Fibroblast of lung (primary cell): ENCODE results near the gene ADORA1. TPM values are rescaled to one million over a fixed set of nuclear protein-coding genes. Genes with fewer than 3 reads are reported as not detected.

Experiments used
- DNase-seq, 2 donors: peaks; one replicate each; pipeline versions ENCODE4 v3.0.0 to v3.0.0-alpha.2; 2010; ENCODE audit warnings: low read depth in 2 of 2
- H2AFZ ChIP-seq: 2 replicates; pipeline ENCODE4 v1.5.1; 2012; ENCODE audit warnings: low read length, control low read depth, inconsistent platforms
- H3K27ac ChIP-seq: 2 replicates; pipeline ENCODE4 v1.5.1; 2011; ENCODE audit warnings: low read length, control low read depth; ENCODE audit not compliant: insufficient read depth
- H3K27me3 ChIP-seq: 2 replicates; pipeline ENCODE4 v1.5.1; 2011; ENCODE audit warnings: mild to moderate bottlenecking, low read length; ENCODE audit not compliant: control insufficient read depth, insufficient read depth
- H3K36me3 ChIP-seq: 2 replicates; pipeline ENCODE4 v1.5.1; 2011; ENCODE audit warnings: low read length; ENCODE audit not compliant: control insufficient read depth, insufficient read depth
- H3K4me1 ChIP-seq: 2 replicates; pipeline ENCODE4 v1.5.1; 2011; ENCODE audit warnings: low read length; ENCODE audit not compliant: control insufficient read depth, insufficient read depth; ENCODE audit errors: extremely low read depth
- H3K4me2 ChIP-seq: 2 replicates; pipeline ENCODE4 v1.5.1; 2011; ENCODE audit warnings: low read length, control low read depth; ENCODE audit not compliant: insufficient read depth; ENCODE audit errors: extremely low read depth
- H3K4me3 ChIP-seq, 4 experiments: fragments of 200-600 bp in 1 of 4; sonication (generic) in 1 of 4; replicated peaks in 1 of 4; 2 replicates each; pipeline ENCODE4 v1.5.1; 2011 to 2016; ENCODE audit warnings: low read length in 4 of 4, low read depth in 3 of 4, mild to moderate bottlenecking in 3 of 4, control low read depth in 2 of 4, inconsistent platforms in 1 of 4, mixed read lengths in 1 of 4; ENCODE audit not compliant: insufficient read depth in 1 of 4; ENCODE audit errors: control extremely low read depth in 1 of 4
- H3K79me2 ChIP-seq: 2 replicates; pipeline ENCODE4 v1.5.1; 2012; ENCODE audit warnings: mild to moderate bottlenecking, low read length, inconsistent platforms; ENCODE audit not compliant: control insufficient read depth, insufficient read depth
- H3K9ac ChIP-seq: 2 replicates; pipeline ENCODE4 v1.5.1; 2011; ENCODE audit warnings: mild to moderate bottlenecking, low read length, control low read depth; ENCODE audit not compliant: insufficient read depth
- H3K9me3 ChIP-seq: 2 replicates; pipeline ENCODE4 v1.5.1; 2012; ENCODE audit warnings: low read depth, low read length; ENCODE audit not compliant: control insufficient read depth, insufficient read depth
- H4K20me1 ChIP-seq: 2 replicates; pipeline ENCODE4 v1.5.1; 2011; ENCODE audit warnings: low read length; ENCODE audit not compliant: control insufficient read depth, insufficient read depth; ENCODE audit errors: extremely low read depth
- EZH2 ChIP-seq: IDR thresholded peaks from 2 replicates; pipeline ENCODE4 v1.5.1; 2012; ENCODE audit warnings: low read length, control low read depth, mild to moderate bottlenecking; ENCODE audit errors: missing control alignments
- polyA plus RNA-seq, 2 donors: library from polyadenylated mRNA; depleted of rRNA in 1 of 2; stranded (reverse) in 1 of 2; unstranded in 1 of 2; fragments of >200 nt; gene quantifications; 2 replicates each; pipeline ENCODE4 v1.2.1, GENCODE V29; 2011 to 2012; ENCODE audit warnings: missing spikeins in 1 of 2
- total RNA-seq: library from RNA; depleted of rRNA; stranded (reverse); fragments of >200 nt; gene quantifications from 2 replicates; pipeline ENCODE4 v1.2.1, GENCODE V29; 2014
- TF ChIP-seq, protein P1 (sequence below), 2 donors: IDR thresholded peaks in 1 of 2; conservative IDR thresholded peaks in 1 of 2; 1 replicate in 1 of 2; 2 replicates in 1 of 2; pipeline ENCODE4 v1.5.1; 2011 to 2012; ENCODE audit warnings: low read length in 2 of 2, control low read depth in 1 of 2, inconsistent platforms in 1 of 2, low read depth in 1 of 2, mild to moderate bottlenecking in 1 of 2

ADORA1 gene
- total and polyA plus RNA-seq, 2 donors (not counting 1 experiment from before 2014, with no cell fraction given): 1.5 to 6.1 TPM

DNA sequence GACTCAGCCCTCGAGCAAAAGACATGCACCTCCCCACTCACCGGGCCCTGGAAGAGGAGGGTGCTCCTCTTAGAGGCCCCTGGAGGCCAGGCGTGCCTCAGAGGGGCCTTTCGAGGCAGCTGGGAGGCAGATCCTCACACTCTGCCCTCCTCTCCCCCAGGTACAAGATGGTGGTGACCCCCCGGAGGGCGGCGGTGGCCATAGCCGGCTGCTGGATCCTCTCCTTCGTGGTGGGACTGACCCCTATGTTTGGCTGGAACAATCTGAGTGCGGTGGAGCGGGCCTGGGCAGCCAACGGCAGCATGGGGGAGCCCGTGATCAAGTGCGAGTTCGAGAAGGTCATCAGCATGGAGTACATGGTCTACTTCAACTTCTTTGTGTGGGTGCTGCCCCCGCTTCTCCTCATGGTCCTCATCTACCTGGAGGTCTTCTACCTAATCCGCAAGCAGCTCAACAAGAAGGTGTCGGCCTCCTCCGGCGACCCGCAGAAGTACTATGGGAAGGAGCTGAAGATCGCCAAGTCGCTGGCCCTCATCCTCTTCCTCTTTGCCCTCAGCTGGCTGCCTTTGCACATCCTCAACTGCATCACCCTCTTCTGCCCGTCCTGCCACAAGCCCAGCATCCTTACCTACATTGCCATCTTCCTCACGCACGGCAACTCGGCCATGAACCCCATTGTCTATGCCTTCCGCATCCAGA, 37.7 kb downstream of the ADORA1 start:
- Histone ChIP-seq H3K9me3 (no peaks in the 10 kb centered on the region), H4K20me1 (no peaks in the 10 kb centered on the region), H3K9ac (no peak overlapping the region), H3K4me3 (no peak overlapping the region), H3K79me2 (no peaks in the 10 kb centered on the region), H3K4me2 (no peak overlapping the region), H3K4me1 (no peaks in the 10 kb centered on the region), H2AFZ (no peak overlapping the region), H3K27me3 (peaks cover 10% of the 10 kb centered on the region), H3K36me3 (no peaks in the 10 kb centered on the region), H3K27ac (no peak overlapping the region)
- no peak for DNase-seq
- no peak for TF ChIP-seq EZH2
- TF ChIP-seq, protein P1, sequence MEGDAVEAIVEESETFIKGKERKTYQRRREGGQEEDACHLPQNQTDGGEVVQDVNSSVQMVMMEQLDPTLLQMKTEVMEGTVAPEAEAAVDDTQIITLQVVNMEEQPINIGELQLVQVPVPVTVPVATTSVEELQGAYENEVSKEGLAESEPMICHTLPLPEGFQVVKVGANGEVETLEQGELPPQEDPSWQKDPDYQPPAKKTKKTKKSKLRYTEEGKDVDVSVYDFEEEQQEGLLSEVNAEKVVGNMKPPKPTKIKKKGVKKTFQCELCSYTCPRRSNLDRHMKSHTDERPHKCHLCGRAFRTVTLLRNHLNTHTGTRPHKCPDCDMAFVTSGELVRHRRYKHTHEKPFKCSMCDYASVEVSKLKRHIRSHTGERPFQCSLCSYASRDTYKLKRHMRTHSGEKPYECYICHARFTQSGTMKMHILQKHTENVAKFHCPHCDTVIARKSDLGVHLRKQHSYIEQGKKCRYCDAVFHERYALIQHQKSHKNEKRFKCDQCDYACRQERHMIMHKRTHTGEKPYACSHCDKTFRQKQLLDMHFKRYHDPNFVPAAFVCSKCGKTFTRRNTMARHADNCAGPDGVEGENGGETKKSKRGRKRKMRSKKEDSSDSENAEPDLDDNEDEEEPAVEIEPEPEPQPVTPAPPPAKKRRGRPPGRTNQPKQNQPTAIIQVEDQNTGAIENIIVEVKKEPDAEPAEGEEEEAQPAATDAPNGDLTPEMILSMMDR (conservative IDR thresholded peaks at IDR 0.05 in 1 of 2, IDR thresholded peaks at IDR 0.05 in 1 of 2; ENCODE audit: low read depth in 1 of 2, low read length in 2 of 2): no peak

- H2AFZ ChIP-seq: no peak overlapping the region
- no peaks in the 10 kb centered on the region for H3K36me3 ChIP-seq
- no peaks in the 10 kb centered on the region for H3K4me1 ChIP-seq
- no peak overlapping the region for H3K4me2 ChIP-seq
- TF ChIP-seq, protein P1 (conservative IDR thresholded peaks at IDR 0.05 in 1 of 2, IDR thresholded peaks at IDR 0.05 in 1 of 2; ENCODE audit: low read depth in 1 of 2, low read length in 2 of 2): no peak
- no peak for TF ChIP-seq EZH2
- H3K79me2 ChIP-seq: no peaks in the 10 kb centered on the region
- H3K4me3 ChIP-seq: no peak overlapping the region
- no peaks in the 10 kb centered on the region for H3K9me3 ChIP-seq
- H3K27ac ChIP-seq: no peak overlapping the region
- DNase-seq: no peak
- H3K9ac ChIP-seq: no peak overlapping the region
- H3K27me3 ChIP-seq: peaks cover 9% of the 10 kb centered on the region
- H4K20me1 ChIP-seq: no peaks in the 10 kb centered on the region
These were observed 38.3 kb downstream of the ADORA1 start for GRCh38 chr1:203165800-203166161.

DNA sequence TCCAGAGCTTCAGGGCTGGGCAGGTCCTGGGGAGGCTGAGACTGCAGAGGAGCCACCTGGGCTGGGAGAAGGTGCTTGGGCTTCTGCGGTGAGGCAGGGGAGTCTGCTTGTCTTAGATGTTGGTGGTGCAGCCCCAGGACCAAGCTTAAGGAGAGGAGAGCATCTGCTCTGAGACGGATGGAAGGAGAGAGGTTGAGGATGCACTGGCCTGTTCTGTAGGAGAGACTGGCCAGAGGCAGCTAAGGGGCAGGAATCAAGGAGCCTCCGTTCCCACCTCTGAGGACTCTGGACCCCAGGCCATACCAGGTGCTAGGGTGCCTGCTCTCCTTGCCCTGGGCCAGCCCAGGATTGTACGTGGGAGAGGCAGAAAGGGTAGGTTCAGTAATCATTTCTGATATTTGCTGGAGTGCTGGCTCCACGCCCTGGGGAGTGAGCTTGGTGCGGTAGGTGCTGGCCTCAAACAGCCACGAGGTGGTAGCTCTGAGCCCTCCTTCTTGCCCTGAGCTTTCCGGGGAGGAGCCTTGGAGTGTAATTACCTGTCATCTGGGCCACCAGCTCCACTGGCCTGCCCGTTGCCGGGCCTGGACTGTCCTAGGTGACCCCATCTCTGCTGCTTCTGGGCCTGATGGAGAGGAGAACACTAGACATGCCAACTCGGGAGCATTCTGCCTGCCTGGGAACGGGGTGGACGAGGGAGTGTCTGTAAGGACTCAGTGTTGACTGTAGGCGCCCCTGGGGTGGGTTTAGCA, 38.8 kb downstream of the ADORA1 start:
- no peaks in the 10 kb centered on the region for H3K4me1 ChIP-seq
- H3K9ac ChIP-seq: no peak overlapping the region
- TF ChIP-seq, protein P1 (conservative IDR thresholded peaks at IDR 0.05 in 1 of 2, IDR thresholded peaks at IDR 0.05 in 1 of 2; ENCODE audit: low read depth in 1 of 2, low read length in 2 of 2): no peak
- TF ChIP-seq EZH2: no peak
- H3K4me2 ChIP-seq: no peak overlapping the region
- no peaks in the 10 kb centered on the region for H3K9me3 ChIP-seq
- H3K27me3 ChIP-seq: peaks cover 8% of the 10 kb centered on the region
- DNase-seq: no peak
- no peaks in the 10 kb centered on the region for H4K20me1 ChIP-seq
- H2AFZ ChIP-seq: no peak overlapping the region
- H3K27ac ChIP-seq: no peak overlapping the region
- no peak overlapping the region for H3K4me3 ChIP-seq
- no peaks in the 10 kb centered on the region for H3K79me2 ChIP-seq
- no peaks in the 10 kb centered on the region for H3K36me3 ChIP-seq
